Tibial nerve (tissue), 4 donors: ENCODE measurements around the gene PSMC3. TPM values are rescaled to one million over a fixed set of nuclear protein-coding genes. Genes with fewer than 3 reads are reported as not detected.

ENCODE experiments used
- DNase-seq, 2 donors: peaks; one replicate each; pipeline ENCODE4 v3.0.0-alpha.2; 2019; ENCODE audit warnings: low spot score in 2 of 2
- H3K27ac ChIP-seq, 4 donors: fragments of 200-600 bp; sonication (generic) in 3 of 4; one replicate each; pipeline ENCODE4 v1.5.1; 2017 to 2019; ENCODE audit warnings: mild to moderate bottlenecking in 1 of 4
- H3K27me3 ChIP-seq, 2 donors: fragments of 200-600 bp; sonication (generic) in 1 of 2; one replicate each; pipeline versions ENCODE4 v1.5.1 to v1.6.0; 2017 to 2019
- H3K36me3 ChIP-seq, 3 donors: fragments of 200-600 bp; sonication (generic); one replicate each; pipeline ENCODE4 v1.5.1; 2018 to 2019
- H3K4me1 ChIP-seq, 4 donors: fragments of 200-600 bp; sonication (generic) in 3 of 4; one replicate each; pipeline ENCODE4 v1.5.1; 2017 to 2019
- H3K4me3 ChIP-seq, 4 donors: fragments of 200-600 bp; sonication (generic) in 3 of 4; one replicate each; pipeline ENCODE4 v1.5.1; 2017 to 2019; ENCODE audit warnings: mild to moderate bottlenecking in 1 of 4, moderate library complexity in 1 of 4
- H3K9me3 ChIP-seq, 4 donors: fragments of 200-600 bp; sonication (generic) in 3 of 4; one replicate each; pipeline ENCODE4 v1.5.1; 2017 to 2019
- CTCF ChIP-seq, 5 experiments: fragments of 200-600 bp in 3 of 5; fragments of 450-650 bp in 2 of 5; sonication (generic) in 3 of 5; IDR thresholded peaks; one replicate each; pipeline ENCODE4 v1.5.1; 2016 to 2019; ENCODE audit warnings: antibody characterized with exemption in 5 of 5, mild to moderate bottlenecking in 3 of 5, moderate library complexity in 2 of 5
- EP300 ChIP-seq, 2 donors: sonication (generic); formaldehyde crosslinking; IDR thresholded peaks; one replicate each; pipeline ENCODE4 v1.6.1; 2017; ENCODE audit warnings: antibody characterized with exemption in 2 of 2, mild to moderate bottlenecking in 1 of 2
- POLR2A ChIP-seq, 2 donors: fragments of 450-650 bp; IDR thresholded peaks; one replicate each; pipeline ENCODE4 v1.6.1; 2017; ENCODE audit warnings: antibody characterized with exemption in 2 of 2, mild to moderate bottlenecking in 2 of 2, moderate library complexity in 2 of 2
- WGBS, 2 donors: methylation state at CpG; one replicate each; pipeline ENCODE4 v1.1.5; 2018; 5-methylcytosine and 5-hydroxymethylcytosine counted together
- total RNA-seq, 4 donors: library from RNA; depleted of rRNA; stranded (reverse); fragments of >200 nt; gene quantifications; one replicate each; pipeline ENCODE4 v1.1.0, GENCODE V29; 2016

Gene PSMC3
- total RNA-seq, 4 donors from 2014 or later = 103 to 147 (median 128) TPM

GRCh38 chr11:47409440-47410369 is 16.5 kb downstream of the PSMC3 start:
- TF ChIP-seq CTCF (IDR thresholded peaks at IDR 0.05) (no peak), EP300 (IDR thresholded peaks at IDR 0.05) (no peak), POLR2A (IDR thresholded peaks at IDR 0.05) (no peak)
- peaks cover 0 to 65% (median 38%) of the 10 kb centered on the region in 4 donors for H3K4me1 ChIP-seq
- peak overlapping the region; percentile 90 to 97 (median 94) for H3K27ac ChIP-seq
- no peaks in the 10 kb centered on the region for H3K9me3 ChIP-seq
- H3K4me3 ChIP-seq = peak overlapping the region; percentile 69 to 94 (median 78)
- H3K27me3 ChIP-seq = no peaks in the 10 kb centered on the region
- DNase-seq = no peak
- 56 to 64% methylated on average over 25 to 29 of the region's 31 CpGs for WGBS, 2 donors
- peaks cover 0 to 41% (median 0%) of the 10 kb centered on the region in 3 donors for H3K36me3 ChIP-seq

GRCh38 chr11:47408598-47409439 is 17.4 kb downstream of the PSMC3 start:
- Histone ChIP-seq H3K4me1 (peaks cover 0 to 56% (median 34%) of the 10 kb centered on the region in 4 donors), H3K4me3 (peak overlapping the region; percentile 69 to 94 (median 78)), H3K36me3 (peaks cover 0 to 33% (median 0%) of the 10 kb centered on the region in 3 donors), H3K27ac (peak overlapping the region; percentile 90 to 97 (median 94)), H3K27me3 (no peaks in the 10 kb centered on the region), H3K9me3 (no peaks in the 10 kb centered on the region)
- TF ChIP-seq POLR2A (IDR thresholded peaks at IDR 0.05) (no peak), EP300 (IDR thresholded peaks at IDR 0.05) (peak in 1 of 2 donors; percentile 18), CTCF (IDR thresholded peaks at IDR 0.05) (no peak)
- WGBS, 2 donors = 1 to 2% methylated on average over 35 to 45 of the region's 50 CpGs
- no peak for DNase-seq

- Histone ChIP-seq H3K4me1 (peaks cover 0 to 48% (median 32%) of the 10 kb centered on the region in 4 donors), H3K36me3 (peaks cover 0 to 24% (median 0%) of the 10 kb centered on the region in 3 donors), H3K4me3 (peak within 1 kb of the TSS; percentile 69 to 94 (median 78)), H3K9me3 (no peaks in the 10 kb centered on the region), H3K27ac (peak within 1 kb of the TSS; percentile 92 to 97 (median 96)), H3K27me3 (no peaks in the 10 kb centered on the region)
- peak; percentile 84 to 98 (median 96) for TF ChIP-seq CTCF (IDR thresholded peaks at IDR 0.05)
- TF ChIP-seq EP300 (IDR thresholded peaks at IDR 0.05) = peak in 1 of 2 donors; percentile 90
- TF ChIP-seq POLR2A (IDR thresholded peaks at IDR 0.05) = peak; percentile 88 to 91
- WGBS, 2 donors = 2 to 9% methylated on average over 10 to 38 of the region's 70 CpGs
- peak; percentile 85 to 86 for DNase-seq
Observed at GRCh38 chr11:47407746-47408590, 18.3 kb downstream of the PSMC3 start, which contains the start of gene SLC39A13. TSS of gene SLC39A13 (plus strand) at chr11:47408590. CDS start at chr11:47410095, 1,505 bp downstream.

- H3K4me3 ChIP-seq = peak overlapping the region; percentile 34 to 94 (median 70)
Observed at GRCh38 chr11:47406896-47407745, 19.1 kb downstream of the PSMC3 start.

More at GRCh38 chr11:47406896-47407745, 19.1 kb downstream of the PSMC3 start:
- 51 to 55% methylated on average over 12 of the region's 12 CpGs for WGBS, 2 donors
- DNase-seq = no peak
- peaks cover 0 to 45% (median 32%) of the 10 kb centered on the region in 4 donors for H3K4me1 ChIP-seq
- no peak for TF ChIP-seq EP300 (IDR thresholded peaks at IDR 0.05)
- TF ChIP-seq CTCF (IDR thresholded peaks at IDR 0.05) = no peak
- no peak for TF ChIP-seq POLR2A (IDR thresholded peaks at IDR 0.05)
- peaks cover 0 to 19% (median 0%) of the 10 kb centered on the region in 3 donors for H3K36me3 ChIP-seq
- H3K27ac ChIP-seq = peak overlapping the region; percentile 89 to 97 (median 94)
- no peaks in the 10 kb centered on the region for H3K9me3 ChIP-seq
- no peaks in the 10 kb centered on the region for H3K27me3 ChIP-seq
